SKM-1 treated with dmso at 0.1 percent for 144 hours (cell line): ENCODE results near the gene RGS5.

Experiments
- DNase-seq: peaks from one replicate; lab custom pipeline; 2025; ENCODE audit not compliant: unreplicated experiment; lab: John Stamatoyannopoulos, UW

RGS5 gene

GRCh38 chr1:163186862-163187261, 15.9 kb downstream of the RGS5 start:
- no peak for DNase-seq

GRCh38 chr1:163182330-163182949, 20.3 kb downstream of the RGS5 start:
- no peak for DNase-seq

GRCh38 chr1:163178628-163179027, 24.1 kb downstream of the RGS5 start:
- peak; percentile 54 for DNase-seq

- DNase-seq, result no peak
Observed at GRCh38 chr1:163176797-163177196, 25.9 kb downstream of the RGS5 start.

GRCh38 chr1:163174524-163175437, 27.9 kb downstream of the RGS5 start:
- peak; percentile 59 for DNase-seq

GRCh38 chr1:163173121-163173520, 29.6 kb downstream of the RGS5 start:
- DNase-seq, result no peak

- no peak for DNase-seq
Observed at GRCh38 chr1:163172596-163172995, 30.1 kb downstream of the RGS5 start.

- DNase-seq, result no peak
Observed at GRCh38 chr1:163171826-163172225, 30.9 kb downstream of the RGS5 start.

GRCh38 chr1:163170975-163171676, 31.6 kb downstream of the RGS5 start:
- no peak for DNase-seq

- no peak for DNase-seq
Observed at GRCh38 chr1:163170331-163170730, 32.4 kb downstream of the RGS5 start.

- DNase-seq, result no peak
Observed at GRCh38 chr1:163169553-163169952, 33.2 kb downstream of the RGS5 start.

GRCh38 chr1:163168053-163168452, 34.7 kb downstream of the RGS5 start:
- no peak for DNase-seq

GRCh38 chr1:163166886-163167555, 35.7 kb downstream of the RGS5 start:
- DNase-seq, result no peak

- no peak for DNase-seq
Observed at GRCh38 chr1:163165119-163165518, 37.6 kb downstream of the RGS5 start.

- no peak for DNase-seq
Observed at GRCh38 chr1:163163881-163164582, 38.7 kb downstream of the RGS5 start.

GRCh38 chr1:163163163-163163562, 39.6 kb downstream of the RGS5 start:
- no peak for DNase-seq

GRCh38 chr1:163162381-163162914, 40.3 kb downstream of the RGS5 start:
- no peak for DNase-seq

GRCh38 chr1:163161841-163162240, 40.9 kb downstream of the RGS5 start:
- DNase-seq, result peak; percentile 92

- no peak for DNase-seq
Observed at GRCh38 chr1:163161337-163161736, 41.4 kb downstream of the RGS5 start.

GRCh38 chr1:163155606-163156005, 47.1 kb downstream of the RGS5 start:
- DNase-seq, result no peak
